Stimulated activated naive CD4-positive, alpha-beta T cell (primary cell): ENCODE data around the gene ELK1.
A peak's percentile ranks its signal among the peaks of the same experiment; 100 is the strongest.
"Not testable (repeated sequence)": the region's sequence is repeated elsewhere in the genome, so short reads cannot be mapped to it uniquely, and the experiment has no call there.

Experiments used
- DNase-seq, 6 experiments: peaks; one replicate each; lab custom pipeline; 2025; lab: John Stamatoyannopoulos, UW

ELK1 gene

DNA sequence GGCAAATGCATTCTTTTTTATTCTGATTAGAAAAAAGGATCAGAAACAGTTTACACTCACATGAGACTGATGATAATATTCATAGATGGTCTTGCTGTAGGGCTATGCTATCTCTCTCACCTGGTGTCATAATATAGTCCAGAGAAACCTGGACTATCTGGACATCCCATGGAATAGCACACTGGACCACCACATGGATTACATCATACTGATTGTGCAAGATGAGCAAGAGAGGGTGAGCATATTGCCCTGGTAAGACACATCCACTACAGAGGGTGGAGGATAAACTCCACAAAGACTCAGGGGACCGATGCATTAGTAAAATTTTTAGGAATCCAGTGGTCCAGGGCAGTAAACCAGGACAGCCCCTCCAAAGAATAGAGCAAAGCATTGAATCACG, 38.9 kb downstream of the ELK1 start:
- DNase-seq = no peak

DNA sequence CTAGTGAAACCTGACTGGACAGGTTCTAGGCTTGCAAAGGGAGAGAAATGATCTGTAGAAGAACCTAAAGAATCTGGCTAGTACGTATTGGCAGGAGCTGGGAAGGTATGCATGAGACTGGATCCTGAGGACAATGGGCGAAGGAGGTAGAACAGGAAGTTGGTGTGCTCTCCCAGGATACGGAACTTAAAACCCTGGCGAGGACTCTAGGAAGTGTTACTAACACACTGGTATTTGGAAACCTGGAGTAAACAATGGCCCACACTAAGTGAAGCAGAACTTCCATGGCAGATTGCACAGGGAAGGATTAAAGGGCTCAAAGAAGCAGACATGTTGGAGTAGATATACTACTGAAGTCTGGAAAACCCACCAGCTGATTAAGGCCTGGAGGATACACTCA, 39.9 kb downstream of the ELK1 start:
- DNase-seq = no peak

DNA sequence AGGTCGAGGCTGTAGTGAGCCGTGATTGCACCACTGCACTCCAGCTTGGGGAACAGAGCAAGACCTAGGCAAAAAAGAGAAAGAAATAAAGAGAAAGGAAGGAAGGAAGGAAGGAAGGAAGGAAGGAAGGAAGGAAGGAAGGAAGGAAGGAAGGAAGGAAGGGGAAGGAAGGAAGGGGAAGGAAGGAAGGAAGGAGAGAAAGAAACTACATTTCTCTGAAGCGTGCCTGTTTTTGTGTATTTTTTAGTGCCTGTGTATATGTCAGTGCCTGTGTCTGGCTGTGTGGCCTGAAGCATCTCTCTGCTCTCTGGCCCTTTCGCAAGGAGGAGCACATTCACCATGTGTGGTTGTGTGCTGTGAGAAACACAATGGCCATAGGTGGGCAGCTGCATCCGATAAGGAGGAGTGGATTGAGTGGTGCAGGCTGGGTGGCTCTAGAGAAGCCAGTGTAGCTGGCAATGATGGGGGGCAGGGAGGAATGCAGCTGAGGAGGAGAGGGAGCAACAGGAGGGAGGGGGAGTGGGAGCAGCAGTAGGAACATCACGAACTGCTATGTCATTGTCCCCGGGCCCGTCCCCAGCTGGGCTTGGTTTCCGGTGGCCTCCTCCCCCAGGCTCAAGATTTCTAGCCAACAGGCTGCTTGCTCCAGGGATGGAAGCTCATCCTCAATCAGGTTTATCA, 42.1 kb downstream of the ELK1 start:
- no peak for DNase-seq

DNA sequence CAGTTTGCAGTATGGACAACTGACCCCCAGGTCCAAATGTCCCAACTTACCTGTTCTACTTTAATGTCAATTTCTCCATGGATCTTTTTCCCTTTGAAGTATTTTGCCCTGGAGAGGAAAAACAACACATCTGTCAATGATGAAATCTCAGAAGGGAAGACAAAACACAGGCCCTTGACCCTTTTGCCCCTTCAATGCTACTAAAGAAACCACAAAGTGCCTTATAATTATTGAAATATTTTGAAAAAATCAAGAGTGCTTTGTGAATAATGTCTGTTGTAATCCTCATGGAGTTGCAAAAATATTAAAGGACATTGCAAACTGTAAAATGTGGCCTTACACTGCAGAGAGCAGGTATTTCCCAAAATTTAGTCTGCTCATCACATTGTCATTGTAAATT, 43.3 kb downstream of the ELK1 start:
- DNase-seq = no peak

DNA sequence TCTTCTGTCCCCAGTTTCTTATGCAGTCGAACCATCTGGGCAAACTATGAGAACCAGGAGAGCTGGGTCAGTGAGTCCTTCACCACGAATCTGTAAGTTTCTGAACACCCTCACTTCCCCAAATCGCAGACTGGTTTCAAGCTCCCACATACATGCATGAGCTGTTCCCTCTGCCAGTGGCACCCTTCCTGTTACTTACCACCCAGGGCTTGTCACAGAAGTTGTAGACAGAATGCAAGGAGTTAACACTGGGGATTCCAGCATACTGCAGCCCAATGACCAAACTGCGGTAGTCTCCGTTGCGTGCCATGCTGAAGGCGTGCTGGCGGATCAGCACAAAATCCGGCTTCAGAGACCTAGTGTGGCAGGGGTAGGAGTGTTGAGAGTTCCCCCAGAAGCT, 45.3 kb downstream of the ELK1 start:
- DNase-seq = no peak

DNA sequence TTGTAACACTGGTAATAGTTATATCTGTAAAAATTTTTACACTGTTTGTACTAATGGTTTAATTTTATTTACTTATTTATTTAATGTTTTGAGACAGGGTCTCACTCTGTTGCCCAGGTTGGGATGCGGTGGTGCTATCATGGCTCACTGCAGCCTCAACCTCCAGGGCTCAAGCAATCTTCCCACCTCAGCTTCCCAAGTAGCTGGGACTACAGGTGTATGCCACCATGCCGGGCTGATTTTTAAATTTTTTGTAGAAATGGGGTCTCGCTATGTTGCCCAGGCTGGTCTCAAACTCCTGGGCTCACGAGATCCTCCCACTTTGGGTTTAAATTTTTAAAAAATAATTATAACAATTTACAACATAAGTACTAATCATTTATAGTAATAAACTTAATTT, 47.2 kb downstream of the ELK1 start:
- not testable (repeated sequence) for DNase-seq

DNA sequence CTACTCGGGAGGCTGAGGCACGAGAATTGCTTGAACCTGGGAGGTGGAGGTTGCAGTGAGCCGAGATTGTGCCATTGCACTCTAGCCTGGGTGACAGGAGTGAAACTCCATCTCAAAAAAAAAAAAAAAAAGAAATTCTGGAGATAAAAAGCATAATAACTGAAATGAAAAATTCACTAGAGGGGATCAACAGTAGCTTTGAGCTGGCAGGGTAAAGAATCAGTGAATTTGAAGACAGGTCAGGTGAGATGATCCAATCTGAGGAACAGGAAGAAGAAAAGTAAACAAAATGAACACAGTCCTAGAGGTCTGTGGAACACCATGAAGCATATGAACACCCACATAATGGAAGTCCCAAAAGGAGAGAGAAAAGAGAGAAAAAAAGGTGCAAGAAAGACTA, 53.1 kb downstream of the ELK1 start:
- DNase-seq = no peak

DNA sequence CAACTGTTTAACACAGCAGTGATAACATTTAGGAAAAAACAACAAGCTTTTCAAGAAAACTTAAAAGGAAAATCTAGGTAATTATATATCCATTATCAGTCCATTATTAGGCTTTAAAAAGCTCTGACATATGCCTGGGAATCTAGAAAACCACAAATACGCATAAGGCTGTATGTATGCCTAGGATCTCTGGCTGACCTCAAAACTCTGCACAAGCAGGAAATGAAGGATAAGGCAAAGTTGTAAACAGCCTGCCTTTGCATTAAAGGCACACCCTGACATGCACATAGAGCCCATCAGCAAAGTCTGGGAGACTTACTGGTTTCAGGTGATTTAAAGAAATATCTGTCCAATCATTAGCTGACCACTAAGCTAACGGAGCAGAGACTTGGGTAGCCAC, 54.1 kb downstream of the ELK1 start:
- DNase-seq = no peak

DNA sequence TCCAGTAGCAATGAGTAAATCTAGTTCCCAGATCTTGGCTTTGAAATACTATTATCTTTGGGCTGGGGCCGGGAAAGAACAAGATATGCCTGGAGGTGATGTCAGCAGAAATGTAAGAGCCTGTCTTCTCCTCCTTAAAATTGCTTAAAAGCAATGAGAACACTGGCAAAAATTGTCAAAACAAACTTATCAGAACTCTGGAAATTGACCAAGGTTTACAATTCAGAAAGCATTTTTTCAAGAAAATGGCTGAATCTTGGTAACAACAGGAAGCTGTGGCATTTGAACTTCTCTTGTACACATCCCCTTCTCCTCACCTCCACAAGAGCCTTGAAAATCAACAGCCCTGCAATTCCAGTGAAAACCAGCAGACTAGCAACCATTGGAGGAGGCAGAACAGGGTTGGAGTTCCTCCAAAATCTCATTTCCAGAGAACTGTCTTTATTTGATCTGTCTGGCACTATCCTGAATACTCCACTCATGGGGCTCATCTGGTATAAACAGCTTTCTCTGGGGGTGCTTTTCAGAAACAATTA, 54.6 kb downstream of the ELK1 start:
- DNase-seq = peak in 2 of 6 experiments; percentile 10 to 16

DNA sequence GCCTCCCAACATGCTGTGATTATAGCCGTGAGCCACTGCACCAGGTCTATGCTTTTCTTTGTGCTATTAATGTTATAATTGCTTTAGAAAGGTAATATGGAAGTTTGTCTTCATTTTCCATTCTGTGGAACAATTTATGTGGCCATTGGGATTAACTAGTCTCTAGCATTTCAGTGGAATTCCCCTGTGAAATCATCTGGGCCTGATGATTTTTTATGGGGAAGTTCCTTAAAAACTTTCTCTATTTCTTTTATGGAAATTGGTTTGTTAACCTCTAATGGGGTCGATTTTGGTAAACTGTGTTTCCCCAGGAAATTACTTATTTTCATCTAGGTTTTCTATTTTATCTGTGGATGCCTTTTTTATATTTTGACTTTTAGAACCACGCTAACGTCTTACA, 56.8 kb downstream of the ELK1 start:
- no peak for DNase-seq

DNA sequence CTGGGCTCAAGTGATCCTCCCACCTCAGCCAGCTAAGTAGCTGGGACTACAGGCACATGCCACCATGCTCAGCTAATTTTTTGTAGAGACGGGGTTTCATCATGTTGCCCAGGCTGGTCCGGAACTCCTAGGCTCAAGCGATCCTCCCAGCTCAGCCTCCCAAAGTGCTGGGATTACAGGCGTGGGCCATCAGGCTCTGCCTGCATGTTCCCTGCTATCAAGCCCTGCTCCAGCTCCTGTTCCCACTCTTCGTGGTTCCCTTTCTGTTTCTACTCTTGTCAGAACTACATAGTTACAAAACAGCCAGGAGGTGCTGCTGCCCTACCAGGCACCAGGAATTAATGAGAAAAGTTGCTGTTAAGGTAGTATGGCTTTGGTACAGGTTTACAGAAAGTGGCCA, 59.4 kb downstream of the ELK1 start:
- DNase-seq = no peak

DNA sequence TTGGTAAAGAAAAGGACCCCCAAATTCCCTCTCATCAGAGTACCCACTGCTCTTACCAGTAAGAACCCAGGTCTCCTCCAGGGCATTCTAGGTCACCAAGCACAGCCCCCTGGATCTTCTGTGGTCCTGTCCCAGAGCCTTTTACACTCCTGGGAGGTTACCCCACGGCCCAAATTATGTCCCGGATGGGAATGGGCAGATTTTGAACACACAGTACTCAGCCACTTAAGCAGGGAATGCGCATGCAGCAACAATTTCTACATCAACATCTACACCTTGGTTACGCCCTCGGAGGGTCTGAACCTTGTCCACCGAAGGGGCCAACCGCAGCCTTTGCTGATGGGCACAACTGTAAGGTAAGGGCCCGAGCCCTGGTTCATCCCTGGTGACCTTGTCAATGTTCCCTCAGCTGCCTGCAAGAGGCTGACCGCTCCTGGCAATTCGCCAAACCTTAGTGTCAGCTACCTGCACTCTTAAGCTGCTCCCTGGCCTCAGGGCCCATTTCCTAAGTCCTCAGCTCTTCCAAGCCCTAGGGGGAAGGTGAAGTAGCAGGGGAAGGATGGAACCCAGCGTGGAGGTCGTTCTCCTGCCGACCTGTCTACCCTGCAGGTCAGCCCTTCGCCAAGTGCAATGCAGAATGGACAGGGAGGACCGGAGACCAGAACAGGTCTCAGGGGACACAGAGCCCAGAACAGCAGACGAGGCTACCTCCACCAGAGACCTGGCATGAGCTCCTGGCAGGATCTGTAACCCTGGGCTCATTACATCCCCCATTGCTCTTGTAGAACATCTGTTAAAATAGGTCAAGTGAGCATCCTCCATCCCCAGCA, 62.2 kb downstream of the ELK1 start:
- DNase-seq = no peak

DNA sequence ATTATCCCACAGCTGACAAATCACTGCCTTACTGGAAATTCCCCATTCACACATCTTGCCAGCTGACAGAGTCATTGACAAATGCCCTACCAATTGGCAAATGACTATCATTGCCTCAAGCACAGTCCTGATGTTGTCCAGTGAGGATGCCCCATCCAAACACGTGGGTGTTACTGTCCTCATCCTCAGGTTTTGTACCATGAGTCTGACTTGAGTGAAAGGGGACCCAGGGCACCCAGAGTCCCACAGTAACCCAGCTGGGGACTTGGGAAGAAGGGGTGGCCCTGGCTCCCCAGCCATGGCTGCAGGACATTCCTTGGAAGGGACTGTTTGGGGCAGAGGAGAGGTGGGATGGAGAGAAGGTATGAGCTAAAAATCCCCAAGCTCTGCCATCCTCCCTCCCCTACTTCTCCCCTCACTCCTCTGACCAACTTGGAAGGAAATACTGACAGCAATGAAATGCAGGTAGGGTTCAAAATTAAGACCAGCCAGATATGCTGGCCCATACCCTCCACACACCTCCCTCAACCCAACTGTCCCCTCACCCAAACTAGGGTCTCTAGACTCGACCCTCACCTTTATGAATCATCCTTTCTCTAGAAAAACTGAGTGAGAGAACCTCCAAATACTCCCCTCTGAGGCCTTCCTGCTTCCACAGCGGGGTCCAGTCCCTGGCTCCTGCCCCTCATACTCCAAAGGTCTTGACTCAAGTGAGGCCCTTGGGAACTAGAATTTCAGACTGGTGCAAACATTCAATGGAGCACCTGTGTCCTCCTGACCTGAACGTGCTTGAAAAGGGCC, 63.1 kb downstream of the ELK1 start:
- DNase-seq = no peak

DNA sequence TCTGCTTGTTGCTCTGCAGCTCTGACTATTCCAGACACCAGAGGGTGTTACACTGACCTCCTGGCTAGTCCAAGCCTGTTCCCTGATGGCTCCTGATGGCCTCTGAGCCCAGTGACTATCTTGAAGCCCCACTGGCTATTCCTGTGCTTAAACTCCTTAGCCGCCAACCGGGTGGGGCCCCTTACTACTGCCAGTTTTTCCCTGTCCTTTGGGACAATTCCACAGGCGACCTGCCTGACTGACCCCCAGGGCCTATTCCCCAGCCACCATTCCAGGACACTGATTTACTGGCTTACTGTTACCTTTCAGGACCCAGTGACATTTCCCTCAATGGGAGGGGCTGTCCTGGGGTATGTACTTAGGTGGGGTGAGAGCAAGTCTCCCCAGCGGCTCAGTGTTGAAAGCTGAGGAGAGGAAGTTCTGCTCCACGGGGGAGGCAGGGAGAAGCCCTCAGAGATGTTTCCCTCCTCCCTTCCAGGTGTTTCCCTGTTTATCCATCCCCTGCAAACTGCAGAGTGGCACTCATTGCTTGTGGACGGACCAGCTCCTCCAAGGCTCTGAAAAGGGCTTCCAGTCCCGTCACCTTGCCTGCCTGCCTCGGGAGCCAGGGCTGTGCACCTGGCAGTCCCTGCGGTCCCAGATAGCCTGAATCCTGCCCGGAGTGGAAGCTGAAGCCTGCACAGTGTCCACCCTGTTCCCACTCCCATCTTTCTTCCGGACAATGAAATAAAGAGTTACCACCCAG, 64.1 kb downstream of the ELK1 start:
- no peak for DNase-seq
